ENCODE measurements around the gene ICOS. TPM values are rescaled to one million over a fixed set of nuclear protein-coding genes. Genes with fewer than 3 reads are reported as not detected.

ICOS gene
- 10 to 100 TPM; 31.9 to 36.1 TPM for total RNA-seq
- 10 to 100 TPM in 1 of 3 donors, 1 to 10 TPM in 2; 7.5 to 14.0 (median 8.6) TPM for polyA plus RNA-seq
- total RNA-seq, result 41.3 to 186 (median 82.7) reads per million in 6 experiments

- Mint-ChIP-seq H3K9me3 (peaks cover 0 to 8% (median 0%) of the 10 kb centered on the region in 9 donors), H3K4me1 (peaks cover 43 to 80% (median 69%) of the 10 kb centered on the region in 4 donors), H3K27ac (peak within 1 kb of the TSS; percentile 89 to 98 (median 94)), H3K36me3 (peaks cover 3 to 12% (median 5%) of the 10 kb centered on the region in 3 donors), H3K4me3 (peak within 1 kb of the TSS; percentile 84 to 99 (median 92)), H3K27me3 (no peaks in the 10 kb centered on the region)
- DNase-seq, result peak in 7 of 10 donors; percentile 38 to 81 (median 51)
- POLR2A ChIA-PET, result interaction anchor here (0.6 to 1.6 kb wide), 3 partner anchors 18 to 65 kb away, joined by 3 to 4 read pairs (median 4); no protein-coding TSS in a partner anchor
- peak; percentile 62 to 85 for ATAC-seq
Observed at GRCh38 chr2:203936535-203936934, at the start of gene ICOS. Gene ICOS (plus strand): TSS chr2:203936763. CDS start chr2:203936815, 52 bp downstream.

GRCh38 chr2:203887677-203888076, 48.9 kb upstream of the ICOS start:
- H3K9me3 Mint-ChIP-seq, result no peaks in the 10 kb centered on the region
- peaks cover 0 to 8% (median 0%) of the 10 kb centered on the region in 5 donors for H3K27me3 Mint-ChIP-seq
- no peak for DNase-seq
- H3K4me1 Mint-ChIP-seq, result no peaks in the 10 kb centered on the region
- no peak overlapping the region for H3K4me3 Mint-ChIP-seq
- ATAC-seq, result no peak
- H3K36me3 Mint-ChIP-seq, result no peaks in the 10 kb centered on the region
- no peak overlapping the region for H3K27ac Mint-ChIP-seq
- POLR2A ChIA-PET, result no interaction called here

GRCh38 chr2:203889542-203889941, 47.0 kb upstream of the ICOS start:
- POLR2A ChIA-PET, result interaction anchor here (0.9 kb wide), 1 partner anchor 30 kb away, joined by 3 read pairs; no protein-coding TSS in a partner anchor
- H3K27me3 Mint-ChIP-seq, result peaks cover 0 to 8% (median 0%) of the 10 kb centered on the region in 5 donors
- no peak overlapping the region for H3K4me3 Mint-ChIP-seq
- no peak overlapping the region for H3K27ac Mint-ChIP-seq
- H3K4me1 Mint-ChIP-seq, result no peaks in the 10 kb centered on the region
- DNase-seq (no peak), ATAC-seq (no peak)
- H3K9me3 Mint-ChIP-seq, result no peaks in the 10 kb centered on the region
- H3K36me3 Mint-ChIP-seq, result no peaks in the 10 kb centered on the region

- POLR2A ChIA-PET, result interaction anchor here (0.9 kb wide), 1 partner anchor 30 kb away, joined by 3 read pairs; no protein-coding TSS in a partner anchor
- peaks cover 0 to 8% (median 0%) of the 10 kb centered on the region in 5 donors for H3K27me3 Mint-ChIP-seq
- H3K9me3 Mint-ChIP-seq, result no peaks in the 10 kb centered on the region
- DNase-seq (no peak), ATAC-seq (no peak)
- no peak overlapping the region for H3K4me3 Mint-ChIP-seq
- no peaks in the 10 kb centered on the region for H3K4me1 Mint-ChIP-seq
- no peaks in the 10 kb centered on the region for H3K36me3 Mint-ChIP-seq
- no peak overlapping the region for H3K27ac Mint-ChIP-seq
Observed at GRCh38 chr2:203889944-203890343, 46.6 kb upstream of the ICOS start.

- Mint-ChIP-seq H3K27ac (no peak overlapping the region), H3K9me3 (no peaks in the 10 kb centered on the region), H3K36me3 (no peaks in the 10 kb centered on the region), H3K27me3 (peaks cover 0 to 8% (median 0%) of the 10 kb centered on the region in 5 donors), H3K4me1 (no peaks in the 10 kb centered on the region), H3K4me3 (no peak overlapping the region)
- ATAC-seq (no peak), DNase-seq (no peak)
- POLR2A ChIA-PET, result no interaction called here
Observed at GRCh38 chr2:203890733-203891132, 45.8 kb upstream of the ICOS start.

- Mint-ChIP-seq H3K27me3 (peaks cover 0 to 8% (median 0%) of the 10 kb centered on the region in 5 donors), H3K27ac (no peak overlapping the region), H3K4me1 (no peaks in the 10 kb centered on the region), H3K36me3 (no peaks in the 10 kb centered on the region), H3K9me3 (no peaks in the 10 kb centered on the region), H3K4me3 (no peak overlapping the region)
- ATAC-seq (no peak), DNase-seq (no peak)
- POLR2A ChIA-PET, result no interaction called here
Observed at GRCh38 chr2:203891474-203891873, 45.1 kb upstream of the ICOS start.

- Mint-ChIP-seq H3K4me1 (peaks cover 0 to 6% (median 4%) of the 10 kb centered on the region in 4 donors), H3K4me3 (no peak overlapping the region), H3K36me3 (no peaks in the 10 kb centered on the region), H3K27me3 (peaks cover 0 to 8% (median 0%) of the 10 kb centered on the region in 5 donors), H3K27ac (no peak overlapping the region), H3K9me3 (no peaks in the 10 kb centered on the region)
- DNase-seq (no peak), ATAC-seq (no peak)
- POLR2A ChIA-PET, result no interaction called here
Observed at GRCh38 chr2:203892207-203892606, 44.4 kb upstream of the ICOS start.

- Mint-ChIP-seq H3K9me3 (no peaks in the 10 kb centered on the region), H3K36me3 (no peaks in the 10 kb centered on the region), H3K27ac (no peak overlapping the region), H3K27me3 (peaks cover 0 to 8% (median 0%) of the 10 kb centered on the region in 5 donors), H3K4me3 (no peak overlapping the region), H3K4me1 (peaks cover 0 to 16% (median 5%) of the 10 kb centered on the region in 4 donors)
- DNase-seq (no peak), ATAC-seq (no peak)
- POLR2A ChIA-PET, result no interaction called here
Observed at GRCh38 chr2:203893401-203893800, 43.2 kb upstream of the ICOS start.

- no peak for ATAC-seq
- Mint-ChIP-seq H3K27me3 (peaks cover 0 to 8% (median 0%) of the 10 kb centered on the region in 5 donors), H3K36me3 (no peaks in the 10 kb centered on the region), H3K9me3 (no peaks in the 10 kb centered on the region), H3K4me1 (peaks cover 0 to 16% (median 5%) of the 10 kb centered on the region in 4 donors), H3K27ac (no peak overlapping the region), H3K4me3 (no peak overlapping the region)
- DNase-seq, result no peak
- POLR2A ChIA-PET, result no interaction called here
Observed at GRCh38 chr2:203893840-203894239, 42.7 kb upstream of the ICOS start.

- peaks cover 0 to 1% (median 0%) of the 10 kb centered on the region in 9 donors for H3K9me3 Mint-ChIP-seq
- POLR2A ChIA-PET, result no interaction called here
- H3K36me3 Mint-ChIP-seq, result no peaks in the 10 kb centered on the region
- no peak overlapping the region for H3K4me3 Mint-ChIP-seq
- no peak for DNase-seq
- peaks cover 0 to 16% (median 5%) of the 10 kb centered on the region in 4 donors for H3K4me1 Mint-ChIP-seq
- no peak for ATAC-seq
- peaks cover 0 to 8% (median 0%) of the 10 kb centered on the region in 5 donors for H3K27me3 Mint-ChIP-seq
- no peak overlapping the region for H3K27ac Mint-ChIP-seq
Observed at GRCh38 chr2:203894262-203894661, 42.3 kb upstream of the ICOS start.

GRCh38 chr2:203897544-203897943, 39.0 kb upstream of the ICOS start:
- no peak overlapping the region for H3K27ac Mint-ChIP-seq
- H3K36me3 Mint-ChIP-seq, result peaks cover 0 to 19% (median 16%) of the 10 kb centered on the region in 3 donors
- H3K27me3 Mint-ChIP-seq, result peaks cover 0 to 2% (median 0%) of the 10 kb centered on the region in 5 donors
- H3K4me1 Mint-ChIP-seq, result peaks cover 0 to 16% (median 5%) of the 10 kb centered on the region in 4 donors
- ATAC-seq (no peak), DNase-seq (no peak)
- peaks cover 0 to 26% (median 14%) of the 10 kb centered on the region in 9 donors for H3K9me3 Mint-ChIP-seq
- POLR2A ChIA-PET, result interaction anchor here (0.6 to 1.5 kb wide), 2 partner anchors 18 to 299 kb away, joined by 3 to 4 read pairs; no protein-coding TSS in a partner anchor
- H3K4me3 Mint-ChIP-seq, result no peak overlapping the region

- no peak overlapping the region for H3K27ac Mint-ChIP-seq
- H3K4me3 Mint-ChIP-seq, result no peak overlapping the region
- H3K4me1 Mint-ChIP-seq, result peaks cover 0 to 16% (median 5%) of the 10 kb centered on the region in 4 donors
- peaks cover 0 to 29% (median 17%) of the 10 kb centered on the region in 9 donors for H3K9me3 Mint-ChIP-seq
- H3K27me3 Mint-ChIP-seq, result no peaks in the 10 kb centered on the region
- H3K36me3 Mint-ChIP-seq, result peaks cover 0 to 20% (median 17%) of the 10 kb centered on the region in 3 donors
- POLR2A ChIA-PET, result no interaction called here
- ATAC-seq (no peak), DNase-seq (no peak)
Observed at GRCh38 chr2:203898657-203899056, 37.9 kb upstream of the ICOS start.

- peaks cover 0 to 20% (median 18%) of the 10 kb centered on the region in 3 donors for H3K36me3 Mint-ChIP-seq
- H3K4me3 Mint-ChIP-seq, result no peak overlapping the region
Observed at GRCh38 chr2:203900253-203900652, 36.3 kb upstream of the ICOS start.

More at GRCh38 chr2:203900253-203900652, 36.3 kb upstream of the ICOS start:
- ATAC-seq (no peak), DNase-seq (no peak)
- Mint-ChIP-seq H3K9me3 (peaks cover 0 to 34% (median 18%) of the 10 kb centered on the region in 9 donors), H3K4me1 (peaks cover 0 to 16% (median 5%) of the 10 kb centered on the region in 4 donors), H3K27me3 (no peaks in the 10 kb centered on the region), H3K27ac (no peak overlapping the region)
- POLR2A ChIA-PET, result no interaction called here
